ENCODE results near the gene SURF2. TPM values are rescaled to one million over a fixed set of nuclear protein-coding genes. Genes with fewer than 3 reads are reported as not detected.
"Not testable (repeated sequence)": the region's sequence is repeated elsewhere in the genome, so short reads cannot be mapped to it uniquely, and the experiment has no call there.

SURF2 gene
- total and polyA plus RNA-seq, 4 donors = 9.2 to 29.2 (median 18.3) TPM

- not testable (repeated sequence) for H3K27me3 ChIP-seq (ENCODE audit: control insufficient read depth in 1 of 2, insufficient read depth in 2 of 2, low read length in 1 of 2); H3K36me3 ChIP-seq (ENCODE audit: control insufficient read depth in 1 of 2, insufficient read depth in 2 of 2, low read length in 1 of 2); ATAC-seq (ENCODE audit: low FRiP score)
Observed at GRCh38 chr9:133391449-133391848, 35.1 kb downstream of the SURF2 start.

GRCh38 chr9:133392308-133392707 lies 36.0 kb downstream of the SURF2 start:
- intact Hi-C loops (cut with DNase I); H3K27me3 ChIP-seq (ENCODE audit: control insufficient read depth in 1 of 2, insufficient read depth in 2 of 2, low read length in 1 of 2); H3K4me3 ChIP-seq (ENCODE audit: low read length in 2 of 2); H3K36me3 ChIP-seq (ENCODE audit: control insufficient read depth in 1 of 2, insufficient read depth in 2 of 2, low read length in 1 of 2); H3K4me1 ChIP-seq (ENCODE audit: control insufficient read depth in 1 of 2, insufficient read depth in 2 of 2, low read length in 2 of 2); H3K27ac ChIP-seq (ENCODE audit: low read depth in 1 of 2, low read length in 2 of 2); DNase-seq; ATAC-seq (ENCODE audit: low FRiP score); H3K9me3 ChIP-seq (ENCODE audit: control insufficient read depth, low read length): not testable (repeated sequence)
- 95 to 96% methylated on average over 3 of the region's 3 CpGs for WGBS, 2 donors

More at GRCh38 chr9:133391449-133391848, 35.1 kb downstream of the SURF2 start:
- H3K9me3 ChIP-seq (ENCODE audit: control insufficient read depth, low read length); DNase-seq; H3K27ac ChIP-seq (ENCODE audit: low read depth in 1 of 2, low read length in 2 of 2); intact Hi-C loops (cut with DNase I); H3K4me1 ChIP-seq (ENCODE audit: control insufficient read depth in 1 of 2, insufficient read depth in 2 of 2, low read length in 2 of 2); H3K4me3 ChIP-seq (ENCODE audit: low read length in 2 of 2): not testable (repeated sequence)
- WGBS, 2 donors = 66 to 73% methylated on average over 2 to 3 of the region's 4 CpGs

DNA sequence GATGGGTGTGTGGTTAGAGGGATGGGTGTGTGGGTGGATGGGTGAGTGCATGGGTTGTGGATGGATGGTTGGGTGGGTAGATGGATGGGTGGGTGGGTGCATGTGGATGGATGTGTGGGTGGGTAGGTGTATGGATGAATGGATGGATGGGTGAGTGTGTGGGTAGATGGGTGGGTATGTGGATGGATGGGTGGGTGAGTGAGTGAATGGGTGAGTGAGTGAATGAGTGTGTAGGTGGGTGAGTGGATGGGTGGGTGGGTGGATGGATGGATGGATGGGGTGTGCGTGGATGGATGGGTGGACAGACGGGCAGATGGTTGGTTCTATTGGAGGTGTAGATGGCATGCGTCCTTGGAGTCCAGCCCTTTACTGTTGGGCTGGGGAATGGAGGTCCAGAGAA lies 37.0 kb downstream of the SURF2 start:
- Histone ChIP-seq H3K4me1 (ENCODE audit: control insufficient read depth in 1 of 2, insufficient read depth in 2 of 2, low read length in 2 of 2) (no peaks in the 10 kb centered on the region), H3K4me3 (ENCODE audit: low read length in 2 of 2) (no peak overlapping the region), H3K27ac (ENCODE audit: low read depth in 1 of 2, low read length in 2 of 2) (no peak overlapping the region), H3K36me3 (ENCODE audit: control insufficient read depth in 1 of 2, insufficient read depth in 2 of 2, low read length in 1 of 2) (no peaks in the 10 kb centered on the region), H3K27me3 (ENCODE audit: control insufficient read depth in 1 of 2, insufficient read depth in 2 of 2, low read length in 1 of 2) (no peaks in the 10 kb centered on the region), H3K9me3 (ENCODE audit: control insufficient read depth, low read length) (no peaks in the 10 kb centered on the region)
- intact Hi-C loops (cut with DNase I) = no loop called here
- DNase-seq (no peak), ATAC-seq (ENCODE audit: low FRiP score) (no peak)
- 85 to 89% methylated on average over 3 of the region's 3 CpGs for WGBS, 2 donors

DNA sequence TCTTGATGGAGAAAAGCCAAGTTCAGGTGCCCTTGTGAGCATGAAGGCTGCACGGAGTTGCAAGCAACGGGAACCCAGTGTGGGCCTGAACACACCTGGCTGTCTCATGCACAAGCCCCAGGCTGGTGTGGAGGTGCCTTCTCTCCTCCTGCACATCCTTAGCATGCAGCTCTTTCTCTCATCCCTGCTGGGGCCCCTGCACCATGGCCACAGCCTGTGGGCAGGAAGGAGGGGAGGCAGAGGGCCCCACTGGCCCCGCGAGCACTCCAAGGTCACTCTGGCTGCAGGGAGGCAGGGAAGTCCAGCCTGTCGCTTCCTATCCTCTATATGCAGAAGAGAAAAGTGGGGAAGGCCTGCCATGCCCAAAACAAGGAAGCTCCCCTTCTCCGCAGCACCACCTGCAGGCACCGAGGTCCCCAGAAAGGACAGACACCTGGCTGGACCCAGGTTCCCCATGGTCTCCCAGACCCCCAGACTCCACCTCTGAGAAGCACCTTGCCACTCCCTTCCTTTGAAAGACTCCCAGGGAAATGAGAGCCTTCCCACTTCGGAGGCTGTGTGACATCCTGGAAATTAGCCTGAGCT lies 38.4 kb downstream of the SURF2 start:
- WGBS, 2 donors = 46 to 54% methylated on average over 8 of the region's 8 CpGs
- intact Hi-C loops (cut with DNase I) = no loop called here
- H3K9me3 ChIP-seq (ENCODE audit: control insufficient read depth, low read length) = no peaks in the 10 kb centered on the region
- H3K4me3 ChIP-seq (ENCODE audit: low read length in 2 of 2) = no peak overlapping the region
- ATAC-seq (ENCODE audit: low FRiP score) (no peak), DNase-seq (no peak)
- no peak overlapping the region for H3K27ac ChIP-seq (ENCODE audit: low read depth in 1 of 2, low read length in 2 of 2)
- H3K36me3 ChIP-seq (ENCODE audit: control insufficient read depth in 1 of 2, insufficient read depth in 2 of 2, low read length in 1 of 2) = no peaks in the 10 kb centered on the region
- no peaks in the 10 kb centered on the region for H3K4me1 ChIP-seq (ENCODE audit: control insufficient read depth in 1 of 2, insufficient read depth in 2 of 2, low read length in 2 of 2)
- H3K27me3 ChIP-seq (ENCODE audit: control insufficient read depth in 1 of 2, insufficient read depth in 2 of 2, low read length in 1 of 2) = no peaks in the 10 kb centered on the region

GRCh38 chr9:133396952-133397351 lies 40.6 kb downstream of the SURF2 start:
- ATAC-seq (ENCODE audit: low FRiP score) (no peak), DNase-seq (no peak)
- intact Hi-C loops (cut with DNase I) = no loop called here
- no peak overlapping the region for H3K4me3 ChIP-seq (ENCODE audit: low read length in 2 of 2)
- H3K27ac ChIP-seq (ENCODE audit: low read depth in 1 of 2, low read length in 2 of 2) = no peak overlapping the region
- WGBS, 2 donors = 25 to 26% methylated on average over 13 to 14 of the region's 14 CpGs
- no peaks in the 10 kb centered on the region for H3K9me3 ChIP-seq (ENCODE audit: control insufficient read depth, low read length)
- no peaks in the 10 kb centered on the region for H3K27me3 ChIP-seq (ENCODE audit: control insufficient read depth in 1 of 2, insufficient read depth in 2 of 2, low read length in 1 of 2)
- H3K4me1 ChIP-seq (ENCODE audit: control insufficient read depth in 1 of 2, insufficient read depth in 2 of 2, low read length in 2 of 2) = no peaks in the 10 kb centered on the region
- no peaks in the 10 kb centered on the region for H3K36me3 ChIP-seq (ENCODE audit: control insufficient read depth in 1 of 2, insufficient read depth in 2 of 2, low read length in 1 of 2)

DNA sequence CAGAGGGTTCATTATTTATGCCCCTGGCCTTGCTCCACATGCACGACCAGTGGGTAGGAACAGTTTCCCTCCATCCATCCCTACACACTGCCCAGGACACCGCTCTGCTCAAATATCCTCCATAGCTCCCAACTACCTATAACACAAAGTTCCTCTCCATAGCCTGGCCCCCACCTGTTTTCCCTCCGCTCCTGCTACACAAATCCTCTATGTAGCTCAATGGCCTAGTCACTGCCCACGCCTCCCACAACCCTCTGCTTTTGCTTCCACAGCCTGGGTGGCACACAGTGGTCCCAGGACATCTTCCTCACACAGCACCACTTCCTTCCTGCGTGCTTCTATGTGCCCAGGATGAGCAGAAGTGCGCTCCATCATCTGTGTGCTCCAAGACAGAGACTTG lies 41.0 kb downstream of the SURF2 start:
- Histone ChIP-seq H3K4me3 (ENCODE audit: low read length in 2 of 2) (no peak overlapping the region), H3K9me3 (ENCODE audit: control insufficient read depth, low read length) (no peaks in the 10 kb centered on the region), H3K36me3 (ENCODE audit: control insufficient read depth in 1 of 2, insufficient read depth in 2 of 2, low read length in 1 of 2) (no peaks in the 10 kb centered on the region), H3K4me1 (ENCODE audit: control insufficient read depth in 1 of 2, insufficient read depth in 2 of 2, low read length in 2 of 2) (no peaks in the 10 kb centered on the region), H3K27ac (ENCODE audit: low read depth in 1 of 2, low read length in 2 of 2) (no peak overlapping the region), H3K27me3 (ENCODE audit: control insufficient read depth in 1 of 2, insufficient read depth in 2 of 2, low read length in 1 of 2) (no peaks in the 10 kb centered on the region)
- 79 to 80% methylated on average over 6 of the region's 6 CpGs for WGBS, 2 donors
- intact Hi-C loops (cut with DNase I) = no loop called here
- ATAC-seq (ENCODE audit: low FRiP score) = no peak
- no peak for DNase-seq

DNA sequence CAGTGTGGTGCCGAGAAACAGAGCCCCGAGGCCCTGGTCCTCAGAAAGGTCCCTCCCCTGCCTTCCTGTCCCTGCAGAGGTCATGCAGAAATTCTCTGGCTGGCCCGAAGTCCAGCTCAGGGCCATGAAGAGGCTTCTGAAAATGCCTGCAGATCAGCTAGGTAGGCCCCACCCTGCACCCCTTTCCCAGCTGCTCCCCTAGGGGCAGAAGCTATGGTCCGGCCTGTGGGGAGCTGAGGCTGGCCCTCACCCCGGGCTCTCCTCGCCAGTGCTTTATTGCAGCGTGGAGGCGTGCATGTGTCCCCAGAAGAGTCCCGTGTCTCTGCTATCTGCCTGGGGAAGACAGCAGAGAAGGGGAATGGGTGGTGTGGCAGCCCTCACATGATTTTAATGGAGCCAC lies 41.5 kb downstream of the SURF2 start:
- no peak overlapping the region for H3K4me3 ChIP-seq (ENCODE audit: low read length in 2 of 2)

GRCh38 chr9:133400292-133400691 lies 43.9 kb downstream of the SURF2 start:
- intact Hi-C loops (cut with DNase I) = no loop called here
- no peaks in the 10 kb centered on the region for H3K27me3 ChIP-seq (ENCODE audit: control insufficient read depth in 1 of 2, insufficient read depth in 2 of 2, low read length in 1 of 2)
- DNase-seq (no peak), ATAC-seq (ENCODE audit: low FRiP score) (no peak)
- no peak overlapping the region for H3K4me3 ChIP-seq (ENCODE audit: low read length in 2 of 2)
- H3K4me1 ChIP-seq (ENCODE audit: control insufficient read depth in 1 of 2, insufficient read depth in 2 of 2, low read length in 2 of 2) = no peaks in the 10 kb centered on the region
- WGBS, 2 donors = 88 to 90% methylated on average over 12 of the region's 12 CpGs
- H3K36me3 ChIP-seq (ENCODE audit: control insufficient read depth in 1 of 2, insufficient read depth in 2 of 2, low read length in 1 of 2) = no peaks in the 10 kb centered on the region
- no peak overlapping the region for H3K27ac ChIP-seq (ENCODE audit: low read depth in 1 of 2, low read length in 2 of 2)
- H3K9me3 ChIP-seq (ENCODE audit: control insufficient read depth, low read length) = no peaks in the 10 kb centered on the region

More for the DNA sequence above, 41.5 kb downstream of the SURF2 start:
- WGBS, 2 donors = 65 to 73% methylated on average over 9 of the region's 9 CpGs
- DNase-seq (no peak), ATAC-seq (ENCODE audit: low FRiP score) (no peak)
- intact Hi-C loops (cut with DNase I) = no loop called here
- Histone ChIP-seq H3K4me1 (ENCODE audit: control insufficient read depth in 1 of 2, insufficient read depth in 2 of 2, low read length in 2 of 2) (no peaks in the 10 kb centered on the region), H3K36me3 (ENCODE audit: control insufficient read depth in 1 of 2, insufficient read depth in 2 of 2, low read length in 1 of 2) (no peaks in the 10 kb centered on the region), H3K27me3 (ENCODE audit: control insufficient read depth in 1 of 2, insufficient read depth in 2 of 2, low read length in 1 of 2) (no peaks in the 10 kb centered on the region), H3K27ac (ENCODE audit: low read depth in 1 of 2, low read length in 2 of 2) (no peak overlapping the region), H3K9me3 (ENCODE audit: control insufficient read depth, low read length) (no peaks in the 10 kb centered on the region)

GRCh38 chr9:133401588-133401987 lies 45.2 kb downstream of the SURF2 start:
- ATAC-seq (ENCODE audit: low FRiP score) = no peak
- Histone ChIP-seq H3K27ac (ENCODE audit: low read depth in 1 of 2, low read length in 2 of 2) (no peak overlapping the region), H3K36me3 (ENCODE audit: control insufficient read depth in 1 of 2, insufficient read depth in 2 of 2, low read length in 1 of 2) (no peaks in the 10 kb centered on the region), H3K4me1 (ENCODE audit: control insufficient read depth in 1 of 2, insufficient read depth in 2 of 2, low read length in 2 of 2) (no peaks in the 10 kb centered on the region), H3K27me3 (ENCODE audit: control insufficient read depth in 1 of 2, insufficient read depth in 2 of 2, low read length in 1 of 2) (no peaks in the 10 kb centered on the region), H3K4me3 (ENCODE audit: low read length in 2 of 2) (no peak overlapping the region), H3K9me3 (ENCODE audit: control insufficient read depth, low read length) (no peaks in the 10 kb centered on the region)
- 82 to 90% methylated on average over 6 of the region's 6 CpGs for WGBS, 2 donors
- intact Hi-C loops (cut with DNase I) = no loop called here
- DNase-seq = no peak

Data from aorta (tissue), 5 donors.